Astrocyte (in vitro differentiated cells and primary cell): ENCODE data around the gene L3MBTL2. TPM values are rescaled to one million over a fixed set of nuclear protein-coding genes. Genes with fewer than 3 reads are reported as not detected.

ENCODE experiments used
- DNase-seq: peaks from one replicate; pipeline ENCODE4 v3.0.0-alpha.2; 2010; ENCODE audit warnings: low read depth
- FAIRE-seq: peaks from 2 replicates; lab custom pipeline; 2011; peaks lifted over from hg19 to GRCh38; lab: Jason Lieb, UNC
- H2AFZ ChIP-seq: 2 replicates; pipeline ENCODE4 v1.6.0; 2012; ENCODE audit warnings: low read depth, low read length, inconsistent platforms
- H3K27ac ChIP-seq: 2 replicates; pipeline ENCODE4 v1.5.1; 2011; ENCODE audit warnings: low read depth, low read length, inconsistent platforms
- H3K27me3 ChIP-seq: 2 replicates; pipeline ENCODE4 v1.6.0; 2011; ENCODE audit warnings: low read length, inconsistent platforms; ENCODE audit not compliant: insufficient read depth
- H3K36me3 ChIP-seq: 2 replicates; pipeline ENCODE4 v1.5.1; 2011; ENCODE audit warnings: low read length, inconsistent platforms; ENCODE audit not compliant: insufficient read depth
- H3K4me1 ChIP-seq: 2 replicates; pipeline ENCODE4 v1.5.1; 2011; ENCODE audit warnings: low read length, inconsistent platforms; ENCODE audit not compliant: insufficient read depth
- H3K4me2 ChIP-seq: 2 replicates; pipeline ENCODE4 v1.6.0; 2012; ENCODE audit warnings: low read length, inconsistent platforms
- H3K4me3 ChIP-seq: 2 replicates; pipeline ENCODE4 v1.5.1; 2011; ENCODE audit warnings: low read depth, mild to moderate bottlenecking, low read length, inconsistent platforms; ENCODE audit not compliant: insufficient read depth
- H3K79me2 ChIP-seq: 2 replicates; pipeline ENCODE4 v1.6.0; 2012; ENCODE audit warnings: mild to moderate bottlenecking, low read length, inconsistent platforms; ENCODE audit not compliant: insufficient read depth
- H3K9ac ChIP-seq: 2 replicates; pipeline ENCODE4 v1.6.0; 2012; ENCODE audit warnings: mild to moderate bottlenecking, low read length, inconsistent platforms
- H3K9me3 ChIP-seq: 2 replicates; pipeline ENCODE4 v1.5.1; 2012; ENCODE audit warnings: low read depth, mild to moderate bottlenecking, low read length, inconsistent platforms; ENCODE audit not compliant: insufficient read depth
- H4K20me1 ChIP-seq: 2 replicates; pipeline ENCODE4 v1.6.0; 2012; ENCODE audit warnings: low read length, inconsistent platforms; ENCODE audit not compliant: insufficient read depth
- H3K27ac Mint-ChIP-seq: one replicate; pipeline ENCODE4 v1.8.0; 2021; ENCODE audit warnings: mild to moderate bottlenecking, mixed read lengths; ENCODE audit not compliant: unreplicated experiment
- H3K27me3 Mint-ChIP-seq: one replicate; pipeline ENCODE4 v1.8.0; 2021; ENCODE audit warnings: low read depth, mixed read lengths; ENCODE audit not compliant: unreplicated experiment
- H3K36me3 Mint-ChIP-seq: one replicate; pipeline ENCODE4 v1.8.0; 2021; ENCODE audit warnings: low read depth, mixed read lengths; ENCODE audit not compliant: unreplicated experiment
- H3K4me1 Mint-ChIP-seq: one replicate; pipeline ENCODE4 v1.8.0; 2021; ENCODE audit warnings: low read depth, mixed read lengths; ENCODE audit not compliant: unreplicated experiment
- H3K4me3 Mint-ChIP-seq: one replicate; pipeline ENCODE4 v1.8.0; 2021; ENCODE audit warnings: mild to moderate bottlenecking, moderate library complexity, mixed read lengths; ENCODE audit not compliant: unreplicated experiment
- H3K9me3 Mint-ChIP-seq: one replicate; pipeline ENCODE4 v1.8.0; 2021; ENCODE audit warnings: mild to moderate bottlenecking, mixed read lengths; ENCODE audit not compliant: unreplicated experiment
- EZH2 ChIP-seq: IDR thresholded peaks from 2 replicates; pipeline ENCODE4 v1.6.1; 2012; ENCODE audit warnings: mild to moderate bottlenecking, low read length, inconsistent platforms; ENCODE audit not compliant: insufficient read depth
- total RNA-seq: library from RNA; stranded (reverse); gene quantifications from 2 replicates; pipeline ENCODE4 v1.2.1, GENCODE V29; 2021
- TF ChIP-seq, protein P1 (sequence below): IDR thresholded peaks from 2 replicates; pipeline ENCODE4 v1.5.1; 2011; ENCODE audit warnings: low read depth, mild to moderate bottlenecking, inconsistent platforms, low read length, moderate library complexity; ENCODE audit not compliant: insufficient read depth

L3MBTL2 gene
- total RNA-seq, 1 donor from 2014 or later, result 20.6 TPM

GRCh38 chr22:41237707-41238569 is 32.8 kb downstream of the L3MBTL2 start:
- peak overlapping the region; percentile 84 for H3K4me2 ChIP-seq
- H4K20me1 ChIP-seq, result no peaks in the 10 kb centered on the region
- peaks cover 13% of the 10 kb centered on the region for H3K27me3 Mint-ChIP-seq
- peaks cover 3% of the 10 kb centered on the region for H3K4me1 ChIP-seq
- TF ChIP-seq, protein P1, sequence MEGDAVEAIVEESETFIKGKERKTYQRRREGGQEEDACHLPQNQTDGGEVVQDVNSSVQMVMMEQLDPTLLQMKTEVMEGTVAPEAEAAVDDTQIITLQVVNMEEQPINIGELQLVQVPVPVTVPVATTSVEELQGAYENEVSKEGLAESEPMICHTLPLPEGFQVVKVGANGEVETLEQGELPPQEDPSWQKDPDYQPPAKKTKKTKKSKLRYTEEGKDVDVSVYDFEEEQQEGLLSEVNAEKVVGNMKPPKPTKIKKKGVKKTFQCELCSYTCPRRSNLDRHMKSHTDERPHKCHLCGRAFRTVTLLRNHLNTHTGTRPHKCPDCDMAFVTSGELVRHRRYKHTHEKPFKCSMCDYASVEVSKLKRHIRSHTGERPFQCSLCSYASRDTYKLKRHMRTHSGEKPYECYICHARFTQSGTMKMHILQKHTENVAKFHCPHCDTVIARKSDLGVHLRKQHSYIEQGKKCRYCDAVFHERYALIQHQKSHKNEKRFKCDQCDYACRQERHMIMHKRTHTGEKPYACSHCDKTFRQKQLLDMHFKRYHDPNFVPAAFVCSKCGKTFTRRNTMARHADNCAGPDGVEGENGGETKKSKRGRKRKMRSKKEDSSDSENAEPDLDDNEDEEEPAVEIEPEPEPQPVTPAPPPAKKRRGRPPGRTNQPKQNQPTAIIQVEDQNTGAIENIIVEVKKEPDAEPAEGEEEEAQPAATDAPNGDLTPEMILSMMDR, result no peak
- no peaks in the 10 kb centered on the region for H3K9me3 ChIP-seq
- H3K4me1 Mint-ChIP-seq, result no peaks in the 10 kb centered on the region
- FAIRE-seq, result no peak
- peak overlapping the region; percentile 49 for H3K4me3 ChIP-seq
- H3K36me3 ChIP-seq, result no peaks in the 10 kb centered on the region
- H3K27ac ChIP-seq, result no peak overlapping the region
- no peaks in the 10 kb centered on the region for H3K79me2 ChIP-seq
- H3K4me3 Mint-ChIP-seq, result no peak overlapping the region
- no peaks in the 10 kb centered on the region for H3K9me3 Mint-ChIP-seq
- no peaks in the 10 kb centered on the region for H3K27me3 ChIP-seq
- no peak for DNase-seq
- H3K9ac ChIP-seq, result no peak overlapping the region
- H3K36me3 Mint-ChIP-seq, result no peaks in the 10 kb centered on the region
- no peak overlapping the region for H3K27ac Mint-ChIP-seq
- peak overlapping the region; percentile 77 for H2AFZ ChIP-seq

DNA sequence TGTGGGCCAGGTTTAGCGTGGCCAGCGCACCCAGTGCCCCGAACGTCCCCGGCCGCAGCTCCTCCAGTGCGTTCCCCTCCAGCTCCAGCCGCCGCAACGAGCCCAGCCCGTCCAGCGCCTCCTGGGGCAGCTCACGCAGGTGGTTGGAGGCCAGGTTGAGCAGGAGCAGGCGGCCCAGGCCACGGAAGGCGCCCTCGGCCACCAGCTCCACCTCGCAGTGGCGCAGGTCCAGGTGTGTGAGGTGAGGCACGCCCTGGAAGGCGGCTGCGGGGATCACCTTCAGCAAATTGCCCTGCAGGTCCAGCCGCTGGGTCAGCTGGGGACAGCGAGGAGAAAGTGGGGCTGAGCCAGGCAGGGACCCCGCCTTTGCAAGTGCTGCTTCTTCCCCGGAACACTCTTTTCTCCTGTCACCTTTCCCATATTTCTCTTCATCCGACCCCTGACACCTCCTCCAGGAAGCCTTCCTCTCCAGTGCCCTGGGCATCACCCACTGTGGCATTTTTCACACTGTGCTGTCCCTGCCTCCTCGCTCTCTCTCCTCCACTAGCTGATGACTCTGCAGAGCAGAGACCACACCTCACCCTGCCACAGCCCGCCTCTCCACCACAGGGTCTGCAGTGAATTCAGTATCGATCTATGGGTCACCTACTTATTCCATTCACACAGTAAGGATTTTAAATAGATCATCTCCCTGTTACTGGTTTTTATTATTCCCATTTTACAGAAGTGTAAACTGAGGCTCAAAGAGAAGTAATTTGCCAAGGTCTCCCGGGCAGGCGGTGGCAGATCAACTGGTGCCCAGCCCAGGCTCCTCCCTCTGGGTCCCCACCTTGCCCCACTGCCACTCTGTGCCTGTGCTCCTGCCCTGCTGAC is 33.7 kb downstream of the L3MBTL2 start:
- Histone ChIP-seq H3K4me3 (no peak overlapping the region), H2AFZ (no peak overlapping the region), H3K36me3 (no peaks in the 10 kb centered on the region), H3K27ac (no peak overlapping the region), H3K9me3 (no peaks in the 10 kb centered on the region), H3K4me1 (peaks cover 3% of the 10 kb centered on the region), H3K79me2 (no peaks in the 10 kb centered on the region), H4K20me1 (no peaks in the 10 kb centered on the region), H3K27me3 (no peaks in the 10 kb centered on the region), H3K9ac (no peak overlapping the region), H3K4me2 (peak overlapping the region; percentile 84)
- Mint-ChIP-seq H3K9me3 (no peaks in the 10 kb centered on the region), H3K4me1 (no peaks in the 10 kb centered on the region), H3K27ac (no peak overlapping the region), H3K36me3 (no peaks in the 10 kb centered on the region), H3K27me3 (peaks cover 13% of the 10 kb centered on the region), H3K4me3 (peak overlapping the region; percentile 68)
- FAIRE-seq (no peak), DNase-seq (no peak)
- no peak for TF ChIP-seq EZH2
- TF ChIP-seq, protein P1, result no peak
